Measurements from ENCODE around the gene HSH2D.
"Not testable (repeated sequence)": the region's sequence is repeated elsewhere in the genome, so short reads cannot be mapped to it uniquely, and the experiment has no call there.

Gene HSH2D, protein sequence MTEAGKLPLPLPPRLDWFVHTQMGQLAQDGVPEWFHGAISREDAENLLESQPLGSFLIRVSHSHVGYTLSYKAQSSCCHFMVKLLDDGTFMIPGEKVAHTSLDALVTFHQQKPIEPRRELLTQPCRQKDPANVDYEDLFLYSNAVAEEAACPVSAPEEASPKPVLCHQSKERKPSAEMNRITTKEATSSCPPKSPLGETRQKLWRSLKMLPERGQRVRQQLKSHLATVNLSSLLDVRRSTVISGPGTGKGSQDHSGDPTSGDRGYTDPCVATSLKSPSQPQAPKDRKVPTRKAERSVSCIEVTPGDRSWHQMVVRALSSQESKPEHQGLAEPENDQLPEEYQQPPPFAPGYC

DNA sequence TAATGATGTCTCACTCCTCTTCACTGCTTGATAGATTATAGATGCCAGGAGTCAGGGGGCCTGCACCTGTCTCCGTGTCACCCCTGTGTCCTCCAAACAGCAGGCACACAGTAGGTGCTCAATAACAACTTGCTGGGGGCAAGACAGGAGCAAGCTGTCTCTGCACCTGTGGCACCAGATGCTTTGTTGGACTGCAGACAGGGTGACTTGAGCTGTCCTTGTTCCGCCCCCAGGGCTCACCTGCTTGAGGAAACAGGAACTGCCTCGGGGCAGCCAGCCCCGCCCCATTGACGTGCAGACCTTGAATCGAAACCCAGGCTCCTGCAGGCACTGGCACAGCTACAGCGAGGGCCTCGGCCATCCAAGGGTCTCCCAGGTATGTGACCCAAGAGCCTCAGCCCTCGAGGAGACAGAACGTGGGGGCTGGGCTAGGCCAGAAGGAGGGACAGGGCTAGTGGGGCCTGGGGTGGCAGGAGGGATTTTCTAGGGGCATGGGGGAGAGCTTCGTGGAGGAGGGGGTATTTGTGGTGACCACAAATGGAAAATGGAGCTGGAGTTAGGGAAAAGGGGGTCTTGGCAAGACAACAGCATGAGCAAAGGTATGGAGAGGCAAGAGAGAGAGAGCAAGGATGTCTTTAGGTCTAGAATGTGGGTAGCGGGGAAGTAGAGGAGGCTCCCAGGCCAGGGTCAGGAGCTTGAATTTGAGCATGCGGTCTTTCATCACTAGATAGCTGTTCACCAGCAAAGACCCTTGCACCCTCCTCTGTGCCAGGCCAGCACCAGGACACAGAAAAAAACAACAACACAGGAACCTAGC, at the start of gene HSH2D:
Gene HSH2D (plus strand): TSS at position 287 of the 817 bp plus-strand sequence. CDS start 5,066 bp downstream, outside the sequence.
- peak; percentile 81 for DNase-seq

DNA sequence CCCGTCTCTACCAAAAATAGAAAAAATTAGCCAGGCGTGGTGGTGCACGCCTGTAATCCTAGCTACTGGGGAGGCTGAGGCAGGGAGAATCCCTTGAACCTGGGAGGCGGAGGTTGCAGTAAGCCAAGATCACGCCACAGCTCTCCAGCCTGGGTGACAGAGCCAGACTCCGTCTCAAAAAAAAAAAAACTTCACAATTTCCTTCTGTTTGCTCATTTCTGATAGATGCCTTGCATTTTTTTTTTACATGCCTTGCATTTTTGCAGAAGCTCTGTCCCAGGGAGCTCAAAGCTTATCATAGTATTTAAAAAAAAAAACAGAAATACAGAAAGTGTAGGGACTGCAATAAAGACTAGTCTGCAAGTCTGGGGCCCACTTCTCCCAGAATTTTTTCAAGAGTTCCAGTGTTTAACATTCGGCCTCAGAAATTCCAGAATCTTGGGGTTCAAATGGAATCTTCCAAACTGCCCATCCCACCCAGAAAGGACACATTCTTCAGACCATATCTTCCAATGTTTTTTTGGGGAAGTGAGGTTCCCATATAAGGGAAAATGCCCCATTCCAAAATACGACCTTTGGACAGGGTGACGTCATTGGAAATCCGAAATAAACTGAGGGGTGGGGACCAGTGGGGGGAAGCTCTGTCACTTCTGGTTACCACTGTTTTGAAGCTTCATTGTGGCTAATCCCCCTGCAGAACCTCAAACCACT, 49.0 kb upstream of the HSH2D start:
- DNase-seq: no peak

DNA sequence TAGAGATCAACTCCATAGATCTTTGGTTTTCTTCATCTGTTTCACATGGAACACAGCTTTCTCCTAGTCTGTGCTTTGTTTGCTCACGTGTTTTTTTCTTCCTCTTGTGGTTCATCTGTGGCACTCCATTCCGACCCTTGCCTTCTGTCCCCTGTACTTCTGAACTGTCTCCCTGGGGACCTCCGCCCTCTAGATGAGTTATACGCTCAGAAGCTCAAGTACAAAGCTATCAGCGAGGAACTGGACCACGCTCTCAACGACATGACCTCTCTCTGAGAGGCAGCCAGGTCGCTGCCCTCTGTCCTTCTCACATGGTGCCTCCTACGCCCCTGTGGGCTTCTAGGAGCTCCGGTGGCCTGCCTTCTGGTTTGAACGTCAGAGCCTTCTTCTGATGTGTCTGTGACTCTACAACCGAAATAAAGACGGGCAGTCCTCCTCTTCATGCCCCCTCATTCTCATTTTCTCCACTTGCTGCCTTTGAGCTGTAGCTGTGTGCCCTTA, 48.4 kb upstream of the HSH2D start:
- no peak for DNase-seq

DNA sequence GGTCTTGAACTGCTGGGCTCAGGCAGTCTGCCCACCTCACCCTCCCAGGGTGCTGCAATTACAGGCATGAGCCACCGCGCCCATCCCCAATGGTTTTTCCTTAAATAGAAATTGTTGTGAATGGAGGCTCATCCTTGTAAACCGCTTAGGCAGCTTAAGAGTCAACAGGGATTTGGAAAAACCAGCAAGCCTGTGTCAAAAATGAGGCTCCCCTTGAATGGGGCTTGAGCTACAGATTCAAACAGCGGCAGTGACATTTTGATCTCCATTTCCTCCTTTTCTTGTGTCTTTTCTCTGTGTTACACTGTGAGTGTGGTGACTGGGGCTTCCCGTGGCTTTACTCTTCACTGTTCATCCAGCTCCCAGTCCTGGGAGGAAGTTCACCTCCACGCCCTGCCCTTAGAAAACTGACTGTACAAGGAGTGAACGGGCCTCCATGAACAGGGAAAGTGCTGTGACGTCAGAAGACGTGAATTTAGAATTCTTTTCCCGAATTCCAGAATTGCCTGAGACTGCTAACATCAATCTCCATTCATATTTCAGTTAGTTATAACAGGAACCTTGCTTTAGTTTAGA, 47.1 kb upstream of the HSH2D start:
- DNase-seq: no peak

DNA sequence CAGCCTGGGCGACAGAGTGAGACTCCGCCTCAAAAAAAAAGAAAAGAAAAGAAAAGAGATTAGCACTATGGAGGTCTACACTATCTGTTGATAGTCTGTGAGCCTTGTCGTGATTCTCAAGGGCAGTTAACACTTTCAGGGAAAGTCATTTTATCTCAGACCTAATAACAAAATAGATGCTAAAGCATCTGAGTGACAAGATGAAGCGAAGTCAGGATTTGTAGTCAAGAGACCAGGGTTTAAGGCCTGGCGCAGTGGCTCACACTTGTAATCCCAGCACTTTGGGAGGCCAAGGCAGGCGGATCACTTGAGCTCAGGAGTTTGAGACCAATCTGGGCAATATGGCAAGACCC, 45.1 kb upstream of the HSH2D start:
- DNase-seq: no peak

DNA sequence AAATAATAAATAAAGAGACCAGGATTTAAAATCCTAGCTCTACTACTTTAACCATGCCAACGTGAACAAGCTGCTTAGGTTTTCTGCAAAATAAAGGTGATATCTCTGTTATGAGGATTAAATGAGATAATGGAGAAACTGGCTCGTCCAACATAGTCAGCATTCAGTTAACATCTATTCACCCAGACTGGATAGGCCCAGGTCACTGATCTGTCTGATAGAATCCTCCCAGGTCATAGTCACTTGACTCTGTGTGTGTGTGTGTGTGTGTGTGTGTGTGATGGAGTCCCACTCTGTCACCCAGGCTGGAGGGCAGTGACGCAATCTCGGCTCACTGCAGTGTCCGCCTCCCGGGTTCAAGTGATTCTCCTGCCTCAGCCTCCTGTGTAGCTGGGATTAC, 44.7 kb upstream of the HSH2D start:
- DNase-seq: no peak

DNA sequence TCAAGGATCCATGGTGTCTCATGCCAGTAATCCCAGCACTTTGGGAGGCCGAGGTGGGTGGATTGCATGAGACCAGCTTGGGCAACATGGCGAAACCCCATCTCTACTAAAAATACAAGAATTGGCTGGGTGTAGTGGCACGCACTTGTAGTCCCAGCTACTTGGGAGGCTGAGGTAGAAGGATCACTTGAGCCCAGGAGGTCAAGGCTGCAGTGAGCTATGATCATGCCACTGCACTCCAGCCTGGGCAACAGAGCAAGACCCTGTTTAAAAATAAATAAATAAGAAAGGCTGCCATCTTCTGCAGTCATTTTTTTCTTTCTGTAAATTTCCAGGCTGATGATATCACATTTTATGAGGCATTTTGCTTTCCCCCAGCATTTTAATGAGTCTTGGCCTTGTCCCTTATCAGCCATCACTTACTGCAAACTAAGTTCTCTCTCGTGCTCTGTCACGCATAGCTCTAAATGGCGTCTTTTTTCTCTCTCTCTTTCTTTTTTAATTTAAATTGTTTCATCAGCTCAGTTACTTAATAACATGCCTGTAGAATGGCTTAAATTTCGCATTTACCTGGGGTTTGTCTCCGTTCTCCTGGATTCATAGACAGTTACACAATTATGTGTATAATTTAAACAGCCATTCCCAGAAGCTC, 44.0 kb upstream of the HSH2D start:
- not testable (repeated sequence) for DNase-seq

DNA sequence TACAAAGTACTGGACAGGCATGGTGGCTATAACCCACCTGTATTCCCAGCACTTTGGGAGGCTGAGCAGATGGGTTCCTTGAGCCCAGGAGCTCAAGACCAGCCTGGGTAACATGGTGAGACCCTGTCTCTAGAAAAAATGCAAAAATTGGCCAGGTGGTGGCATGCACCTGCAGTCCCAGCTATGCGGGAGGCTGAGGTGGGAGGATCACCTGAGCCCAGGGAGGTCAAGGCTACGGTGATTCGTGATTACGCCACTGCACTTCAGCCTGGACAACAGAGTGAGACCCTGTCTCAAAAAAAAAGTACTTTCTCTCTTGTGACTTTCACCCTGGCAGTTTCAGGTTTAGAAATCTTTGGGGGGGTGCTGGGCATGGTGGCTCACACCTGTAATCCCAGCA, 43.0 kb upstream of the HSH2D start:
- no peak for DNase-seq

DNA sequence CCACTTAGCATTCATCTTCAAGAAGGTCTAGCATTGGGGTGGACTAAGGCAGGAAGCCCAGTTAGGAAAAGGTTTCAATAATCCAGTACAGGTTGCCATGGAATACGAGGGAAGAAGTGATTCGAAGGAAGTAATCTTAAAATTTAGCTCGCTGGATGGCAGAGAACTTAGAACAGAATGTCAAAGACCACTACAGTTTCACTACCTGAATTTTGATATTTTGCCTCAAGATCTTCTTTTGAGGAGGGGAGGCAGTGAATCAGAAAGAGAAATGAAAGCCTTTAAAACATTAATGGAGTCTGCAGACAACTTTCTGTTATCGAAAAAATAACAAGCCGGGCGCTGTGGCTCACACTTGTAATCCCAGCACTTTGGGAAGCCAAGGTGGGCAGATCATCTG, 38.8 kb upstream of the HSH2D start:
- no peak for DNase-seq

DNA sequence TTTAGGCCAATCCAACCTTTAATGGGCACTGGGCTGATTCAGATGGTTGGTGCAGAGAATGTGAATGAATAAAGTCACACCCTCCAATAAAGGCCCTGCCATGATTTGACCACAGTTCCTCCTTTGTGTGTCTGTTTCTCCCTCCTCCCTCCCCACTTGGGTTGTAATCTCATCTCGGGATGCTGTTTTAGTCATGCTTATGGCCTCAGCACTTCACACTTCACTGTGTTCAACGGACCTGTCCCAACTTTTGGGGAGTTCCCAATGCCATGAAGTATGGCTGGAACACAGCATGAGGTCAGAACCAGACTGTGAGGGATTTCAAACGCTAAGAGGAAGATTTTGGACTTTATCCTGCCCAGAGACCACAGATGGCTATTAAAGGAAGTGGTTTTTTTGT, 37.4 kb upstream of the HSH2D start:
- no peak for DNase-seq

DNA sequence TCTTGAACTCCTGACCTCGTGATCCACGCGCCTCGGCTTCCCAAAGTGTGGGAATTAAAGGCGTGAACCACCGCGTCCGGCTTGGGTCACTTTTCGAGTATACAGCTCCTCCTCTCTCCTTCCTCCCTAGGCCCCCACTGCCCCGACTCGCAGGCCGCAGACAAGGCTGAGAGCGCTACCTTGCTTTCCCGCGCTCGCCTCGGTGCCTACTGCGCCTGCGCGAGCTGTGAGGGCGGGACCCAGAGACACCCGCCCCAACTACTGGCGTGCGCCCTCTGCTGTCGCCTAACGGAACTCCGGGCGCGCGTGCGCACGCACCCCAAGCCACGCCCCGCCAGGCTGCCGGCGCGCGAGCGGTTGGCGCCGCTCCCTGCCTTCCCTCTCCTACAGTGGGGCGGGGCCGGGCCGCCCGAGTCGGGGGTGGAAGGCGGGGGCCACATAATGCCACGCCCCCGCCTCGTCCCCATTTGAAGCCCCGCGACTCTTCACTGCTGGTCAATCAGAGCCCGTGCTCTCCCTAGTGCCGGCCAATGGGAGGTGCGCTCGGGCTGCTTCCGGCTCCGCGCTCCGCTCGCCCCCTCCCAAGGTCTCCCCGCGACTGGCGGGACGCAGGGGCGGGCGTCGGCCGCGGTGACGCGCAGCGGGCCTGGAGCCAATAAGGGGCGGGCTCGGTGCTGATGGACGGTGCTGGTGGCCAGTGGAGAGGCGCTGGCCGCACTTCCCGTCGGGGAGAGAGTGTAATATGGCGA, 32.2 kb upstream of the HSH2D start, which contains the start of gene RAB8A:
Gene RAB8A (plus strand): TSS at position 730 of the 749 bp plus-strand sequence. CDS start 13 bp downstream, at position 743.
- DNase-seq: peak; percentile 98

DNA sequence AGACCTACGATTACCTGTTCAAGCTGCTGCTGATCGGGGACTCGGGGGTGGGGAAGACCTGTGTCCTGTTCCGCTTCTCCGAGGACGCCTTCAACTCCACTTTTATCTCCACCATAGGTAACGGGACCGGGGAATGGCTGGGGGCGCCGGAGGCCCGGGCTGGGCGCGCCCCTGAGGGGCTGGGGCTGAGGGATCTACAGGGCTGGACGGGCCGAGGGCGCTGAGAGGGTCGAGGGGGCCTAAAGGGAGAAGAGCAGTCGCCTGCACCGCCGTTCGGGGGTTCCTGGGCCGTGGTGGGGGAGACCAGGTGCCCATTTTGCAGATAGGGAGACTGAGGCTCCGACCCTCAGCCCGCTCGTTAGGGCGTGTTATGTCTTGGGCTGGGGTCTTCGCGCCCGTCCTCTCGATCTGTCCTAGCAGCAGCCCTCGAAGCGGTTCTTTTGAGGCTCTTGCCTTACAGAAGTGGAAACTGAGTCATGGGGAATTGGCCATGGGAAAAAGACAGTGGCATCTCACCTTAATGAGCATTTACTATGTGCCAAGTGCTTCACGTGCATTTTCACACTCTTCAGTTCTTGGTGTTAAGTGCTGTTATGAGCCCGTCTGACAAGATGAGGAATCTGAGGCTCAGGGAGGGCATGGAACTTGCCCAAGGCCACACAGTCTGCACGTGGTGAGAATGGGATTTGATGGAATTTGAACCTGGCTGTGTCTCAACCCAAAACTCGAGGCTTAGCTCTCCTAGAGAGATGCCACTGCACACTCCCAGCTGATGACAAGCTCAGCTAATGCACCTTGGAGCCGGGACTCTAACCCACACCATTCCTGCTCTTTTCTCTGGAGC, 31.4 kb upstream of the HSH2D start:
- DNase-seq: no peak

DNA sequence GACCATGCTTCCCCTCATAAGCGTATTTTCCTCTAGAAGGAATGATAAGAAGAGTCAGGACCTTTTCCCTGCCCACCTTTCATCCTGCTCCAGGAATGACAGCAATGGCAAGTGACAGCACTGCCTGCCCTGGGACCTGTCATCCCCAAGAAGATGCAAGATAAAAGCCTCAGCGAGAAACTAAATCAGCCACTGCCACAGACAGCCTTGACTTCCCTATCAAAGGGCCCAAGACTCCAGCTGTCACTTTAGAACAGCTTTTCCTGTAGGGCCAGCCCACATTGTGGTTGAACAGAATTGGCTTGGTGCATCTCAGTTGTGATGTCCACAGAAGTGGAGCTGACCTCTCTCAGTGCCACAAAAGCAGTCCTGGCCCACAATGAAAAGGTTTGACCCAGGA, 30.7 kb upstream of the HSH2D start:
- no peak for DNase-seq

DNA sequence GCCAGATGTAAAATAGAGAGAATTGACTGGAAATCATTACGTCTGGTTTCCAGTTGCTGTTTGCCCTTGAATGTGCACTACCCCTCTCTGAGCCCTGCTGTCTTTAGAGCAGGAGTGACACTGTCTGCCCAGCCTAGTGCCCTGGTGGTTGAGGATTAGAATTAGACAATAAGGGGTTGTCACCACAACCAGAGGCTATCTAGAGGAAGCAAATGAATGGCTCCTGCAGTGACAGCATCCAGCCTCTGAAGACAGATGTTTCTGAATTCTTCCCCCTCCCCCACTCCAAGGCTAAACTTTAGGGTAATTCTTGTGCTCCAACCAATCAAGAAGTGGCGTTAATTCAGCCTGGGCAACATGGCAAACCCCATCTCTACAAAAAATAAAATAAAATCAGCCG, 29.8 kb upstream of the HSH2D start:
- no peak for DNase-seq

DNA sequence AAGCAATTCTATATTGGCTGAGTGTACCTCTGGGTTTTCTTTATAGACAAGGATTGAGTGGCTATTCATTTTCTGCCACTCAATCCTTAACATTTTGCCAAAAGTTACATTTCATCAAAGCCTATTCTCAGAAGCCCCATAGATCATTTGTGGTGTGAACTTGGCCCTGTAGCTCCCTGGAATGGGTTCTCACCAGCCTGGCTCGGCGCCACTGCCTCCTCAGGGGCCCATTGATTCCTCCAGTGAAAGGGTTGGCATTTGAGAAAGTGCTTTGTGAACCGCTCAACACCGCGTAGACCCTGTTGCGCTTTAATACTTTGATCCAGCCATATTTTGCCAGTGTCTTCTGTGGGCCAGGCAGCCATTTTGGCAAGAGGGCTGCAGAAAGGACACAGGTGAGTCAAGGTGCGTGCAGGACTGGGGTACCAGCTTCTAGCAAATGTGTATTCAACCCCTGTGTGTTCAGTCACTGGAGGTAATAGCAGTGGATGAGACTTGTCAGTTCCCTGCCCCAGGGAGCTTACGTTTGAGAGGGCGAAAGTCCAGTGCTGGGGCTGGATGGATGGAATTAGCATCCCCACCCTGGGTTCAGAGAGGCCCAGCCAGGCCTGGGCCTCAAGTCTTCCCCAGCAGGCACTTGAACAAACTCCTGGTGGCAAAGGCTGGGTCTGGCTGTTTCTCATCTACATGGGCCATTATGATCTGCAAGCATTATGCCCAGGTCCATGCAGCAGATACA, 28.0 kb upstream of the HSH2D start:
- no peak for DNase-seq

DNA sequence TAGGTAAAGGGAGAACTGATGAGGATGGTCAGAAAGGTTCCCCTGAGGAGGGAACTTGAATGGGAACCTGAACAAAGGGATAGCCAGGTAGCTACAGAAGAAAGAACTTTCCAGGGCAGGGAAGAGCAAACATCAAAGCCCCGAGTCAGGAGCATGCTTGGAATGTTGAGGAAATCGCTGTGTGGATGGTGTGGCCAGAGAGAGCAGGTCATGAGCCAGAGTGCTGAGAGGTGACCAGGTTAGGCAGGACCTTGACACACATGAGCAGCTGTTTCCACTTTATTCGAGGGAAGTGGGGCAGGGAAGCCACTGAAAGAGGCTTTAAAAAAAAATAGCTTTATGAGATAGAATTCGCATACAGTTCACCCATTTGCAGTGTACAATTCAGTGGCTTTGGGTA, 27.4 kb upstream of the HSH2D start:
- DNase-seq: no peak

DNA sequence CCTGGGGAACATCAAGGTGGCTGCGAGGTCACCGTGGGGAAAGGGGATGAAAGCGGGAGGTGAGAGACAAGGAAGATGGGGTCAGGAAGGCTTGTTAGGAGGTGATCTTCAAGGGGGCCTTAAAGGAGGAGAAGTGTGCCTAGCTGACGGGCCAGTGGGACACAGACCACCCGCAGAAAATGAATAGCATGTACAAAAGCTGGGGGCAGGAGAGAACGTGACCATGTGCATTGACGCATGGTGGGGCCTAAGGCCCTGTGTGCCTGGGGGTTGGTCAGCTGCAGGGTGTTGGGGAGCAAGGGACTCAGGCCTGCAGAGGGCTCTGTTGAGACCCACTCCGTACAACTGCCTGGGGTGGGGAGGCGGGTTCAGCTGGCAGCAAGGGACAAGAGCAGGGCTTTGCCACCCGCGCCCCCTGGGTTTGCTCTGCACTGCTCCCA, 25.9 kb upstream of the HSH2D start:
- DNase-seq: no peak

DNA sequence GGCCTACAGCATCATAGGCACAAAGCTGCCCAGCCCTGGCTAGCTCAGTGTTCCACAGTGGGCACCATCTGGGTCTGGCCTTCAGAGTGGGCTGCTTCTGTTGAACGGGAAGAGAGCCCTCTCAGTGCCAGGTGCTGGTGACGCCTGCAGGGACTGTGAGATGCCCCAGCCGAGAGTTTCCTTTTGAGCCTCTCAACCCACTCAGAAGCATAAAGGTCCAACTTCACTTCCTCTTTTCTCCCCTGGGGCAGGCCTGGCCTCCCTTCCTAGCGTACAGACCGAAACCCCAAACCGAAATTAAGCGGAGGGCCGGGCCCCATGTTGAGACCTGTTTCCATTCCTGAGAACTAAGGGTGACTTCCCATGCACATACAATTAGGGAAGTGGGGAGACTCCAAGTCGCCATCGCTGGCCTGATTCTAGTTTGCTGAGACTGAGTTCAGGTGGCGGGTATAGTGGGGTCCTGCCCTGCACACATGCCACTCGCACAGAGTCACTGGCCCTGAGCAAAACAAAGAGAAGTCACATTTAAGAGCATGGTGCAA, 24.9 kb upstream of the HSH2D start:
- peak; percentile 56 for DNase-seq

DNA sequence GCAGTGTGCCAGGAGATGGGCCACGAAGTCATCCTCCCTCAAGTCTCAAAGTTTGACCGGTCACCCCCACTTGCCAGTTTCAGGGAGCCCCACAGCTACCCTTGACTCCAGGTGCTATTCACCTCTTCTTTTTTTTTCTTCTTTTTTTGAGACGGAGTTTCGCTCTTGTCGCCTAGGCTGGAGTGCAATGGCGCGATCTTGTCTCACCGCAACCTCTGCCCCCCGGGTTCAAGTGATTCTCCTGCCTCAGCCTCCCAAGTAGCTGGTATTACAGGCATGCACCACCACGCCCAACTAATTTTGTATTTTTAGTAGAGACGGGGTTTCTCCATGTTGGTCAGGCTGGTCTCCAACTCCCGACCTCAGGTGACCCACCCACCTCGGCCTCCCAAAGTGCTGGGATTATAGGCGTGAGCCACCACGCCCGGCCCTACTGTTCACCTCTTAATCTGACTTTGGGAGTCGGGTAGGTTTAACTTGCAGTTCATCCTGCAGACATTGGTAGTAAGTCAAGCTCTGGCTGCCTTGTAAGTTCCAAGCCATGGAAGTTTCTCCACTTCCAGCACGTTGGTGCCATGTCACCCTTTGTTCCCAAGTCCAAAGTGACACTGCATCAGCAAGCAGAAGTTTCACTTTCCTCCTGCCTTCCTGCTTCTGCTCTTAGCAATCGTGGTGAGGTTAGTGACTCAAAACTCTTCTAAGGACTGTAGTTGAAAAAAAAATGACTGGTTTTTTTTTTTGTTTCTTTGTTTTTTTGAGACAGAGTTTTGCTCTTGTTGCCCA, 24.2 kb upstream of the HSH2D start:
- peak; percentile 44 for DNase-seq
